ENCODE data around the gene SOX18. TPM values are rescaled to one million over a fixed set of nuclear protein-coding genes. Genes with fewer than 3 reads are reported as not detected.

Gene SOX18
- total RNA-seq, 1 experiment from 2014 or later, result 0.30 TPM

- H3K36me3 ChIP-seq (ENCODE audit: insufficient read depth, low read length, poor library complexity, severe bottlenecking), result no peaks in the 10 kb centered on the region
- no peak for TF ChIP-seq CTCF (conservative IDR thresholded peaks at IDR 0.05; ENCODE audit: low read depth, low read length)
- H3K27ac ChIP-seq (ENCODE audit: low read depth, low read length, poor library complexity, severe bottlenecking), result no peak overlapping the region
- H3K4me1 ChIP-seq (ENCODE audit: insufficient read depth, low read length, poor library complexity, severe bottlenecking), result peaks cover 25% of the 10 kb centered on the region
- BruUV-seq (replicated peaks), result no TSS peak
- no peak for DNase-seq (ENCODE audit: low spot score)
- POLR2A ChIA-PET (ENCODE audit: low non-redundant PET), result no interaction called here
- H3K9me3 ChIP-seq (ENCODE audit: low read depth, low read length, poor library complexity, severe bottlenecking), result no peaks in the 10 kb centered on the region
- H3K27me3 ChIP-seq (replicated peaks; ENCODE audit: insufficient read depth, low read depth, low read length, poor library complexity), result peaks cover 50% of the 10 kb centered on the region
- intact Hi-C loops (cut with micrococcal nuclease; ENCODE audit: unreplicated experiment), result no loop called here
- H3K4me3 ChIP-seq (ENCODE audit: low read depth, low read length, poor library complexity, severe bottlenecking), result no peak overlapping the region
- CTCF ChIA-PET, result no interaction called here
Measured at GRCh38 chr20:64040231-64041039, 9.0 kb downstream of the SOX18 start.

- no peak; the same call in 1 of the 2 replicates for TF ChIP-seq CTCF (conservative IDR thresholded peaks at IDR 0.05; ENCODE audit: low read depth, low read length)
- DNase-seq (ENCODE audit: low spot score), result no peak
- H3K4me3 ChIP-seq (ENCODE audit: low read depth, low read length, poor library complexity, severe bottlenecking), result peak overlapping the region; percentile 46
- H3K27me3 ChIP-seq (replicated peaks; ENCODE audit: insufficient read depth, low read depth, low read length, poor library complexity), result peaks cover 50% of the 10 kb centered on the region
- intact Hi-C loops (cut with micrococcal nuclease; ENCODE audit: unreplicated experiment), result no loop called here
- H3K36me3 ChIP-seq (ENCODE audit: insufficient read depth, low read length, poor library complexity, severe bottlenecking), result no peaks in the 10 kb centered on the region
- peaks cover 19% of the 10 kb centered on the region for H3K4me1 ChIP-seq (ENCODE audit: insufficient read depth, low read length, poor library complexity, severe bottlenecking)
- CTCF ChIA-PET, result no interaction called here
- POLR2A ChIA-PET (ENCODE audit: low non-redundant PET), result no interaction called here
- no peak overlapping the region for H3K27ac ChIP-seq (ENCODE audit: low read depth, low read length, poor library complexity, severe bottlenecking)
- H3K9me3 ChIP-seq (ENCODE audit: low read depth, low read length, poor library complexity, severe bottlenecking), result no peaks in the 10 kb centered on the region
- BruUV-seq (replicated peaks), result no TSS peak
Measured at GRCh38 chr20:64039293-64040160, 9.9 kb downstream of the SOX18 start.

- Histone ChIP-seq H3K4me3 (ENCODE audit: low read depth, low read length, poor library complexity, severe bottlenecking) (peak overlapping the region; percentile 46), H3K9me3 (ENCODE audit: low read depth, low read length, poor library complexity, severe bottlenecking) (no peaks in the 10 kb centered on the region), H3K27me3 (replicated peaks; ENCODE audit: insufficient read depth, low read depth, low read length, poor library complexity) (peaks cover 50% of the 10 kb centered on the region), H3K36me3 (ENCODE audit: insufficient read depth, low read length, poor library complexity, severe bottlenecking) (no peaks in the 10 kb centered on the region), H3K4me1 (ENCODE audit: insufficient read depth, low read length, poor library complexity, severe bottlenecking) (peaks cover 17% of the 10 kb centered on the region), H3K27ac (ENCODE audit: low read depth, low read length, poor library complexity, severe bottlenecking) (no peak overlapping the region)
- ChIA-PET POLR2A (ENCODE audit: low non-redundant PET) (no interaction called here), CTCF (interaction anchor here (0.6 kb wide), 1 partner anchor 82 kb away, joined by 3 read pairs; no protein-coding TSS in a partner anchor)
- TF ChIP-seq EZH2 (IDR thresholded peaks at IDR 0.05; ENCODE audit: borderline replicate concordance, low read depth, low read length, poor library complexity, severe bottlenecking), result no peak
- peak; percentile 77 for TF ChIP-seq CTCF (conservative IDR thresholded peaks at IDR 0.05; ENCODE audit: low read depth, low read length)
- BruUV-seq (replicated peaks), result no TSS peak
- intact Hi-C loops (cut with micrococcal nuclease; ENCODE audit: unreplicated experiment), result no loop called here
- peak; percentile 68 for DNase-seq (ENCODE audit: low spot score)
Measured at GRCh38 chr20:64038565-64039292, 10.7 kb downstream of the SOX18 start.
